HepG2 (cell line): ENCODE results near the gene ZNF280A.

Experiments
- RAD21 ChIP-seq: fragments of 450-650 bp; formaldehyde crosslinking; IDR thresholded peaks from 2 replicates; pipeline ENCODE4 v1.5.0; 2020; ENCODE audit warnings: mild to moderate bottlenecking
- RBFOX2 ChIP-seq: fragments of 200-400 bp; formaldehyde crosslinking; IDR thresholded peaks from 2 replicates; pipeline ENCODE4 v1.6.1; 2017; ENCODE audit warnings: low read depth, mild to moderate bottlenecking, low read length
- TF ChIP-seq, protein P1 (sequence below): sonication (generic); formaldehyde crosslinking; IDR thresholded peaks from 2 replicates; pipeline ENCODE4 v1.4.0; 2020; ENCODE audit warnings: low read depth, missing genetic modification reagents
- TF ChIP-seq, protein P2 (sequence below): sonication (generic); formaldehyde crosslinking; conservative IDR thresholded peaks from 2 replicates; pipeline ENCODE4 v1.4.0; 2020; ENCODE audit warnings: missing genetic modification reagents

- TF ChIP-seq, protein P1, sequence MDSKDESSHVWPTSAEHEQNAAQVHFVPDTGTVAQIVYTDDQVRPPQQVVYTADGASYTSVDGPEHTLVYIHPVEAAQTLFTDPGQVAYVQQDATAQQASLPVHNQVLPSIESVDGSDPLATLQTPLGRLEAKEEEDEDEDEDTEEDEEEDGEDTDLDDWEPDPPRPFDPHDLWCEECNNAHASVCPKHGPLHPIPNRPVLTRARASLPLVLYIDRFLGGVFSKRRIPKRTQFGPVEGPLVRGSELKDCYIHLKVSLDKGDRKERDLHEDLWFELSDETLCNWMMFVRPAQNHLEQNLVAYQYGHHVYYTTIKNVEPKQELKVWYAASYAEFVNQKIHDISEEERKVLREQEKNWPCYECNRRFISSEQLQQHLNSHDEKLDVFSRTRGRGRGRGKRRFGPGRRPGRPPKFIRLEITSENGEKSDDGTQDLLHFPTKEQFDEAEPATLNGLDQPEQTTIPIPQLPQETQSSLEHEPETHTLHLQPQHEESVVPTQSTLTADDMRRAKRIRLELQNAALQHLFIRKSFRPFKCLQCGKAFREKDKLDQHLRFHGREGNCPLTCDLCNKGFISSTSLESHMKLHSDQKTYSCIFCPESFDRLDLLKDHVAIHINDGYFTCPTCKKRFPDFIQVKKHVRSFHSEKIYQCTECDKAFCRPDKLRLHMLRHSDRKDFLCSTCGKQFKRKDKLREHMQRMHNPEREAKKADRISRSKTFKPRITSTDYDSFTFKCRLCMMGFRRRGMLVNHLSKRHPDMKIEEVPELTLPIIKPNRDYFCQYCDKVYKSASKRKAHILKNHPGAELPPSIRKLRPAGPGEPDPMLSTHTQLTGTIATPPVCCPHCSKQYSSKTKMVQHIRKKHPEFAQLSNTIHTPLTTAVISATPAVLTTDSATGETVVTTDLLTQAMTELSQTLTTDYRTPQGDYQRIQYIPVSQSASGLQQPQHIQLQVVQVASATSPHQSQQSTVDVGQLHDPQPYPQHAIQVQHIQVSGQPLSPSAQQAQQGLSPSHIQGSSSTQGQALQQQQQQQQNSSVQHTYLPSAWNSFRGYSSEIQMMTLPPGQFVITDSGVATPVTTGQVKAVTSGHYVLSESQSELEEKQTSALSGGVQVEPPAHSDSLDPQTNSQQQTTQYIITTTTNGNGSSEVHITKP (CRISPR knock-in tag) = no peak
- TF ChIP-seq RBFOX2 = no peak
- no peak for TF ChIP-seq RAD21 (CRISPR knock-in tag)
- TF ChIP-seq, protein P2, sequence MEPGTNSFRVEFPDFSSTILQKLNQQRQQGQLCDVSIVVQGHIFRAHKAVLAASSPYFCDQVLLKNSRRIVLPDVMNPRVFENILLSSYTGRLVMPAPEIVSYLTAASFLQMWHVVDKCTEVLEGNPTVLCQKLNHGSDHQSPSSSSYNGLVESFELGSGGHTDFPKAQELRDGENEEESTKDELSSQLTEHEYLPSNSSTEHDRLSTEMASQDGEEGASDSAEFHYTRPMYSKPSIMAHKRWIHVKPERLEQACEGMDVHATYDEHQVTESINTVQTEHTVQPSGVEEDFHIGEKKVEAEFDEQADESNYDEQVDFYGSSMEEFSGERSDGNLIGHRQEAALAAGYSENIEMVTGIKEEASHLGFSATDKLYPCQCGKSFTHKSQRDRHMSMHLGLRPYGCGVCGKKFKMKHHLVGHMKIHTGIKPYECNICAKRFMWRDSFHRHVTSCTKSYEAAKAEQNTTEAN = no peak
These were observed 45.9 kb upstream of the ZNF280A start for GRCh38 chr22:22565981-22566380.
